ENCODE data around the gene ZP3.
"Not testable (repeated sequence)": the region's sequence is repeated elsewhere in the genome, so short reads cannot be mapped to it uniquely, and the experiment has no call there.

Gene ZP3

GRCh38 chr7:76393116-76394031, 31.4 kb upstream of the ZP3 start:
- Histone ChIP-seq H3K9me3 (no peaks in the 10 kb centered on the region), H3K4me3 (ENCODE audit: low read depth in 1 of 2, low read length in 1 of 2) (peak overlapping the region; percentile 81 to 93), H3K27ac (peak overlapping the region; percentile 80), H3K36me3 (no peaks in the 10 kb centered on the region), H3K27me3 (peaks cover 4% of the 10 kb centered on the region), H3K4me1 (ENCODE audit: control insufficient read depth in 1 of 2, insufficient read depth in 1 of 2, low read depth in 1 of 2, low read length in 1 of 2) (peaks cover 35 to 40% of the 10 kb centered on the region in 2 experiments)
- TF ChIP-seq, protein P1, sequence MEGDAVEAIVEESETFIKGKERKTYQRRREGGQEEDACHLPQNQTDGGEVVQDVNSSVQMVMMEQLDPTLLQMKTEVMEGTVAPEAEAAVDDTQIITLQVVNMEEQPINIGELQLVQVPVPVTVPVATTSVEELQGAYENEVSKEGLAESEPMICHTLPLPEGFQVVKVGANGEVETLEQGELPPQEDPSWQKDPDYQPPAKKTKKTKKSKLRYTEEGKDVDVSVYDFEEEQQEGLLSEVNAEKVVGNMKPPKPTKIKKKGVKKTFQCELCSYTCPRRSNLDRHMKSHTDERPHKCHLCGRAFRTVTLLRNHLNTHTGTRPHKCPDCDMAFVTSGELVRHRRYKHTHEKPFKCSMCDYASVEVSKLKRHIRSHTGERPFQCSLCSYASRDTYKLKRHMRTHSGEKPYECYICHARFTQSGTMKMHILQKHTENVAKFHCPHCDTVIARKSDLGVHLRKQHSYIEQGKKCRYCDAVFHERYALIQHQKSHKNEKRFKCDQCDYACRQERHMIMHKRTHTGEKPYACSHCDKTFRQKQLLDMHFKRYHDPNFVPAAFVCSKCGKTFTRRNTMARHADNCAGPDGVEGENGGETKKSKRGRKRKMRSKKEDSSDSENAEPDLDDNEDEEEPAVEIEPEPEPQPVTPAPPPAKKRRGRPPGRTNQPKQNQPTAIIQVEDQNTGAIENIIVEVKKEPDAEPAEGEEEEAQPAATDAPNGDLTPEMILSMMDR (IDR thresholded peaks at IDR 0.05): no peak

DNA sequence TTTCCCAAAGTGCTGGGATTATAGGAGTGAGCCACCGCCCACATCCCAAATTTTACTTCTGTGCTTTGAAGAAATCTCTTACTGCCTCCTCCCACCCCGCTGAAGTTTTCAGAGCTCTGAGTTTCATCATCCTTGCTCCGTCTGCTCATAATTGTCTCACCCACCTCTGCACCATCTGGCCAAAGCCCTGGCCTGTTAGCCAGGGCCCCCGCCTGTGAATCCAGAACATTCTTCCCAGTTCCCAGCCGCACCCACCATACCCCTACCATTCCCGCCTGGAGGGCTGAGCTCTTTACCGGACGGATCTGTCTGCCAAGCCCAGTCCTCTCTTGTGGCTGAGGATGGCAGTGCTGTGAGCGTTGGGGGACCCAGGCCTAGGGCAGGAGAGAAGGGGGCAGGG, 29.8 kb upstream of the ZP3 start:
- TF ChIP-seq, protein P1 (IDR thresholded peaks at IDR 0.05): no peak
- Histone ChIP-seq H3K27ac (no peak overlapping the region), H3K4me3 (ENCODE audit: low read depth in 1 of 2, low read length in 1 of 2) (no peak overlapping the region), H3K27me3 (peaks cover 4% of the 10 kb centered on the region), H3K4me1 (ENCODE audit: control insufficient read depth in 1 of 2, insufficient read depth in 1 of 2, low read depth in 1 of 2, low read length in 1 of 2) (peaks cover 30 to 36% of the 10 kb centered on the region in 2 experiments), H3K9me3 (no peaks in the 10 kb centered on the region), H3K36me3 (no peaks in the 10 kb centered on the region)

DNA sequence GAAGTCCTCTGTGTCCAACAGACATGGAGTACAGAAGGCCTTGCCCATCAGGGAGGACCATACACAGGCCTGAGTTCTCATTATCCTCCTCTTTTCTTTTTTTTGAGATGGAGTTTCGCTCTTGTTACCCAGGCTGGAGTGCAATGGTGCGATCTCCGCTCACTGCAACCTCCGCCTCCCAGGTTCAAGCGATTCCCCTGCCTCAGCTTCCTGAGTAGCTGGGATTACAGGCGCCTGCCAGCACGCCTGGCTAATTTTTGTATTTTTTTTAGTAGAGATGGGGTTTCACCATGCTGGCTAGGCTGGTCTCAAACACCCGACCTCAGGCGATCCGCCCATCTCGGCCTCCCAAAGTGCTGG, 29.2 kb upstream of the ZP3 start:
- H3K36me3 ChIP-seq; H3K9me3 ChIP-seq; H3K27me3 ChIP-seq; H3K27ac ChIP-seq; H3K4me3 ChIP-seq (ENCODE audit: low read depth in 1 of 2, low read length in 1 of 2): not testable (repeated sequence)
- H3K4me1 ChIP-seq (ENCODE audit: control insufficient read depth in 1 of 2, insufficient read depth in 1 of 2, low read depth in 1 of 2, low read length in 1 of 2): peaks cover 30 to 36% of the 10 kb centered on the region in 2 experiments

DNA sequence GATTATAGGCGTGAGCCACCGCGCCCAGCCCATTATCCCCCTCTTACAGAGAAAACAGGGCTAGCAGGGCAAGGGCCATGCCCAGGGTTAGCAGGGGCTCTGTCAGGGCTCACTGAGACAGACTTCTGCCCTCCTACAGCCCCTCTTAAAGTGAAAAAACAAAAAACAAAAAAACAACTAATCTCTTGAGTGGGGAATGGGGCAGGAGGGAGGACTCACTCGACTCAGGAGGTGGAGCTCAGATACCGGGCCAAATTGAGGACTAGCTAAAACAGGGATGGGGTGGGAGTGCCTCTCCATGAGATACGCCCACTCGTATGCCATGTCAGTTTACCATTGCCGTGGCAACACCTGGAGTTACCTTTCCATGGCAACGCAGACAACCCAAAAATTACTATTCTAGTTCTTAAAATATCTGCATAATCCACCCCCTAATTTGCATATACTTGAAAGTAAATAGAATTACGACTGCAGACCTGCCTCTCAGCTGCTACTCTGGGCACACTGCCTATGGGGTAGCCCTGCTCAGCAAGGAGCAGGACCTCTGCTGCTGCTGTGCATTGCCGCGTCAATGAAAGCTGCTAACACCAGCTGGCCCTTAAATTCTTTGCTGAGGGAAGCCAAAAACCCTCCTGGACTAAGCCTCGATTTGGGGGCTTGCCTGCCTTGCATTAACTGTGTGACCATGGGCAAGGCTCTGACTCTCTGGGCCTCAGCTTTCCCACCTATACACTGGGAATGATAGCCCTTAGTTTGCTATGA, 28.6 kb upstream of the ZP3 start:
- TF ChIP-seq, protein P1 (IDR thresholded peaks at IDR 0.05): no peak
- H3K4me3 ChIP-seq (ENCODE audit: low read depth in 1 of 2, low read length in 1 of 2): no peak overlapping the region
- no peak overlapping the region for H3K27ac ChIP-seq
- H3K9me3 ChIP-seq: no peaks in the 10 kb centered on the region
- peaks cover 30 to 36% of the 10 kb centered on the region in 2 experiments for H3K4me1 ChIP-seq (ENCODE audit: control insufficient read depth in 1 of 2, insufficient read depth in 1 of 2, low read depth in 1 of 2, low read length in 1 of 2)
- H3K36me3 ChIP-seq: no peaks in the 10 kb centered on the region
- H3K27me3 ChIP-seq: peaks cover 4% of the 10 kb centered on the region

GRCh38 chr7:76396864-76397263, 27.9 kb upstream of the ZP3 start:
- Histone ChIP-seq H3K36me3 (no peaks in the 10 kb centered on the region), H3K9me3 (no peaks in the 10 kb centered on the region), H3K4me3 (ENCODE audit: low read depth in 1 of 2, low read length in 1 of 2) (peak overlapping the region; percentile 63 to 73), H3K27me3 (peaks cover 4% of the 10 kb centered on the region), H3K4me1 (ENCODE audit: control insufficient read depth in 1 of 2, insufficient read depth in 1 of 2, low read depth in 1 of 2, low read length in 1 of 2) (peaks cover 30 to 36% of the 10 kb centered on the region in 2 experiments), H3K27ac (no peak overlapping the region)
- TF ChIP-seq, protein P1 (IDR thresholded peaks at IDR 0.05): no peak

Measured in neutrophil (primary cell).